ENCODE measurements around the gene NRAP. TPM values are rescaled to one million over a fixed set of nuclear protein-coding genes. Genes with fewer than 3 reads are reported as not detected.

The NRAP gene
- polyA plus RNA-seq, 1 donor (not counting 4 experiments of a cell fraction or from before 2014, with no cell fraction given), result not detected

DNA sequence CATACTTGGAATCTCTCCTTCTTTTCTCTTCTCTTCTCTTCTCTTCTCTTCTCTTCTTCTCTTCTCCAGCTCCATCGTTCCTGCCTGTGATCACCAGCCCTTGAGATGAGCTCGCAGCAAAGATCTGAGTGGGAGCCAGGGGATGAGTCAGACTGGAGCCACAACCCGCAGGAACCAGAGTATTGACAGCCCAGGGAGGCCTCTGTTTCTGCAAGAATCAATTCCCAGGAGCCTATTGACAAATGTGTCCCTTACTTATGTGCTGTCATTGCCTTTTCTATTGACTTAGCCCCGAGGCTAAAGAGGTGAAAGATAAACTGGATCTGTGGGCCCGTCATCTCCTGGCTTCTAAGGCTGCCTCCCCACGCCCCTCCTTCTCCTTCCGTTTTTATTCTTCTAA is 124.1 kb downstream of the NRAP start:
- H3K9me1 ChIP-seq (ENCODE audit: control insufficient read depth, extremely low read depth, insufficient read depth, low read length), result no peaks in the 10 kb centered on the region
- H3K27me3 ChIP-seq (ENCODE audit: control insufficient read depth, extremely low read depth, insufficient read depth, low read length), result peaks cover 4% of the 10 kb centered on the region
- H2AFZ ChIP-seq (ENCODE audit: control insufficient read depth, low read length), result no peak overlapping the region
- no peak for TF ChIP-seq EZH2 (IDR thresholded peaks at IDR 0.05; ENCODE audit: low read length)
- TF ChIP-seq, protein P1, sequence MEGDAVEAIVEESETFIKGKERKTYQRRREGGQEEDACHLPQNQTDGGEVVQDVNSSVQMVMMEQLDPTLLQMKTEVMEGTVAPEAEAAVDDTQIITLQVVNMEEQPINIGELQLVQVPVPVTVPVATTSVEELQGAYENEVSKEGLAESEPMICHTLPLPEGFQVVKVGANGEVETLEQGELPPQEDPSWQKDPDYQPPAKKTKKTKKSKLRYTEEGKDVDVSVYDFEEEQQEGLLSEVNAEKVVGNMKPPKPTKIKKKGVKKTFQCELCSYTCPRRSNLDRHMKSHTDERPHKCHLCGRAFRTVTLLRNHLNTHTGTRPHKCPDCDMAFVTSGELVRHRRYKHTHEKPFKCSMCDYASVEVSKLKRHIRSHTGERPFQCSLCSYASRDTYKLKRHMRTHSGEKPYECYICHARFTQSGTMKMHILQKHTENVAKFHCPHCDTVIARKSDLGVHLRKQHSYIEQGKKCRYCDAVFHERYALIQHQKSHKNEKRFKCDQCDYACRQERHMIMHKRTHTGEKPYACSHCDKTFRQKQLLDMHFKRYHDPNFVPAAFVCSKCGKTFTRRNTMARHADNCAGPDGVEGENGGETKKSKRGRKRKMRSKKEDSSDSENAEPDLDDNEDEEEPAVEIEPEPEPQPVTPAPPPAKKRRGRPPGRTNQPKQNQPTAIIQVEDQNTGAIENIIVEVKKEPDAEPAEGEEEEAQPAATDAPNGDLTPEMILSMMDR (optimal IDR thresholded peaks at IDR 0.05 in 1 of 3, IDR thresholded peaks at IDR 0.05 in 1 of 3, conservative IDR thresholded peaks at IDR 0.05 in 1 of 3; ENCODE audit: extremely low read depth in 1 of 3, insufficient read depth in 2 of 3, low read length in 3 of 3), result no peak
- no peaks in the 10 kb centered on the region for H3K4me1 ChIP-seq (ENCODE audit: control insufficient read depth, extremely low read depth, insufficient read depth, low read length)
- dilution Hi-C loops (cut with MboI; ENCODE audit: extremely low pct_ligation_motif_present, low sequenced_read_pairs), result no loop called here
- H3K27ac ChIP-seq (ENCODE audit: control insufficient read depth, insufficient read depth, low read length), result no peak overlapping the region
- H3K9me3 ChIP-seq (ENCODE audit: control insufficient read depth, low read depth, low read length), result no peaks in the 10 kb centered on the region
- H3K9ac ChIP-seq (ENCODE audit: control insufficient read depth, extremely low read depth, insufficient read depth, low read length), result no peak overlapping the region
- peak; percentile 9 for FAIRE-seq
- no peaks in the 10 kb centered on the region for H3K36me3 ChIP-seq (ENCODE audit: control insufficient read depth in 2 of 2, extremely low read depth in 1 of 2, insufficient read depth in 2 of 2, low read length in 2 of 2)
- H3K4me2 ChIP-seq (ENCODE audit: control insufficient read depth, extremely low read depth, insufficient read depth, low read depth, low read length), result no peak overlapping the region
- no peak for DNase-seq (ENCODE audit: low read depth, low spot score)
- no peaks in the 10 kb centered on the region for H3K79me2 ChIP-seq (ENCODE audit: control insufficient read depth, insufficient read depth, low read length)
- H4K20me1 ChIP-seq (ENCODE audit: control insufficient read depth, extremely low read depth, insufficient read depth, low read length), result no peaks in the 10 kb centered on the region
- H3K4me3 ChIP-seq (ENCODE audit: control insufficient read depth in 2 of 3, extremely low read depth in 1 of 3, insufficient read depth in 2 of 3, low read depth in 1 of 3, low read length in 3 of 3), result no peak overlapping the region

Other genes with a start within 250 kb of the NRAP start
- gene HABP2, start 111.0 kb downstream of the NRAP start, polyA plus RNA-seq, result not detected in 3 replicates
- 14.2 to 26.1 TPM (median 23.2 TPM) in 3 replicates for gene CASP7, start 15.9 kb upstream of the NRAP start, polyA plus RNA-seq
- gene PLEKHS1, start 87.6 kb upstream of the NRAP start, polyA plus RNA-seq, result not detected in 3 replicates
- gene DCLRE1A, start 190.0 kb upstream of the NRAP start, polyA plus RNA-seq, result 4.3 to 6.5 TPM (median 4.8 TPM) in 3 replicates
- gene NHLRC2, start 190.6 kb upstream of the NRAP start, polyA plus RNA-seq, result 6.0 to 7.5 TPM (median 6.2 TPM) in 3 replicates